ENCODE measurements around the gene HIP1R. TPM values are rescaled to one million over a fixed set of nuclear protein-coding genes. Genes with fewer than 3 reads are reported as not detected.
"Not testable (repeated sequence)": the region's sequence is repeated elsewhere in the genome, so short reads cannot be mapped to it uniquely, and the experiment has no call there.

The HIP1R gene
- total RNA-seq, 2 experiments from 2014 or later: 30.7 to 32.7 TPM

GRCh38 chr12:122905258-122905657, 70.0 kb downstream of the HIP1R start:
- H3K36me3 Mint-ChIP-seq (ENCODE audit: low read depth); H3K9me3 Mint-ChIP-seq; H3K27ac Mint-ChIP-seq; H3K4me3 Mint-ChIP-seq; DNase-seq; POLR2A ChIA-PET: not testable (repeated sequence)
- CTCF ChIA-PET: interaction anchor here (0.6 kb wide), 1 partner anchor 60 kb away, joined by 4 read pairs; no protein-coding TSS in a partner anchor
- Mint-ChIP-seq H3K4me1 (peaks cover 29% of the 10 kb centered on the region), H3K27me3 (peaks cover 20% of the 10 kb centered on the region)

- ChIA-PET POLR2A (no interaction called here), CTCF (interaction anchor here (0.9 to 1.1 kb wide), 3 partner anchors 11 to 40 kb away, joined by 3 to 10 read pairs (median 3); no protein-coding TSS in a partner anchor)
- H3K27me3 Mint-ChIP-seq: peaks cover 9% of the 10 kb centered on the region
- DNase-seq: no peak
- H3K27ac Mint-ChIP-seq: no peak overlapping the region
- H3K9me3 Mint-ChIP-seq: no peaks in the 10 kb centered on the region
- H3K4me3 Mint-ChIP-seq: no peak overlapping the region
- peaks cover 2% of the 10 kb centered on the region for H3K36me3 Mint-ChIP-seq (ENCODE audit: low read depth)
- peaks cover 2% of the 10 kb centered on the region for H3K4me1 Mint-ChIP-seq
Measured at GRCh38 chr12:122908915-122909314, 73.7 kb downstream of the HIP1R start.

GRCh38 chr12:122909442-122910288, 74.4 kb downstream of the HIP1R start:
- Mint-ChIP-seq H3K4me3 (no peak overlapping the region), H3K27me3 (peaks cover 7% of the 10 kb centered on the region), H3K4me1 (peaks cover 1% of the 10 kb centered on the region), H3K27ac (no peak overlapping the region), H3K36me3 (ENCODE audit: low read depth) (peaks cover 2% of the 10 kb centered on the region), H3K9me3 (no peaks in the 10 kb centered on the region)
- POLR2A ChIA-PET: no interaction called here
- CTCF ChIA-PET: interaction anchor here (0.9 to 1.1 kb wide), 2 partner anchors 11 to 40 kb away, joined by 3 to 10 read pairs; no protein-coding TSS in a partner anchor
- no peak for DNase-seq

Other genes starting within 250 kb of the HIP1R start
- not detected for gene HCAR2, start 132.1 kb upstream of the HIP1R start, total RNA-seq
- gene HCAR3, start 118.6 kb upstream of the HIP1R start, total RNA-seq: not detected
- under 1 TPM; 0.17 to 0.37 TPM for gene HCAR1, start 104.6 kb upstream of the HIP1R start, total RNA-seq
- 10 to 100 TPM; 52.7 to 53.9 TPM for gene DENR, start 82.6 kb upstream of the HIP1R start, total RNA-seq
- gene CCDC62, start 60.9 kb upstream of the HIP1R start, total RNA-seq: under 1 TPM; 0.52 to 0.89 TPM
- 10 to 100 TPM; 23.0 to 23.7 TPM for gene VPS37B, start 60.7 kb downstream of the HIP1R start, total RNA-seq
- gene ABCB9, start 131.0 kb downstream of the HIP1R start, total RNA-seq: 1 to 10 TPM; 4.7 to 6.7 TPM
- 10 to 100 TPM; 25.3 to 25.9 TPM for gene OGFOD2, start 139.8 kb downstream of the HIP1R start, total RNA-seq
- 100 to 1,000 TPM; 160 to 180 TPM for gene ARL6IP4, start 145.2 kb downstream of the HIP1R start, total RNA-seq

All from activated CD4-positive, alpha-beta T cell treated with anti-CD3 and anti-CD28 coated beads, Interleukin-2, amount 10 ng/mL, durations not matched to agents 7 days and 5 days (primary cell).